Activated T-helper 1 cell treated with Interleukin-2 at 50 U/mL for 16 hours (primary cell): ENCODE data around the gene DAB1.
"Not testable (repeated sequence)": the region's sequence is repeated elsewhere in the genome, so short reads cannot be mapped to it uniquely, and the experiment has no call there.

Experiments
- DNase-seq: peaks from one replicate; pipeline ENCODE4 v3.0.0-alpha.2; 2020; ENCODE audit warnings: low read depth

Gene DAB1

DNA sequence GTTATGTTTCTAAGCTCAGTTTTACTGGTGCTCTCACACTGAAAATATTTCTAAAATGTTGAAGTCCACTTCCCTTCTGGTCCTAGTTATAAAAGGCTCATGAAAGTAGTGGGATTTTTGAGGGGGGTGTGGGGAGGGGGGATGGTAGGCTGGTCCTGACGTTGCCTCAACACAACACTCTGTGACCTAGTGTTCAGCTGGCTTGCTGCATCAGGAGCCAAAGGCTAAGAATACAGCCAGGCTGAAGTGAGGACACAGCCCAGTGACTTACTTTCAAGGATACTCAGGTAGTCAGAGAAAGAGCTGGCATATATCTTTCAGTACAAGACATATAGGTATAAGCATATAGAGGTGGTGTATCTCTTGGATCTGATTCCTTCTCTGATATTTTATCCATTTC is 306.1 kb downstream of the DAB1 start:
- DNase-seq, result no peak

DNA sequence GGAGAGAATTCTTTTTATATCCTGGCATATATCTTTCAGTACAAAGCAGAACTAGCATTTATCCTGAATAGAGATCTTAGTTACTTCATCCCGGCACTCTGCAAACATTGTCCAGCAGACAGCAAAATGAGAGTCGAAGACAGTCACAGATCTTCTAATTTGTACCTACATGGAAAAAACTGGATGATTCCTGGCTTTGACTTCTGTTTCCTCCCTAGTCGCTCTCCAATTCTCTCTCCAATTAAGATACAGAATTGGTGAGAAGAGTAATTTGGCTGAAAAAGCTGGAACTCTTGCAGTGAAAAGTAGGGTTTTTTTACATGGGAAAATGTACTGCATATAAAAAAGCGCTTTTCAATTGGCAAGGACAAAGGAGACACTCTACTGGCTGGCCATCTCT is 307.0 kb downstream of the DAB1 start:
- DNase-seq, result no peak

DNA sequence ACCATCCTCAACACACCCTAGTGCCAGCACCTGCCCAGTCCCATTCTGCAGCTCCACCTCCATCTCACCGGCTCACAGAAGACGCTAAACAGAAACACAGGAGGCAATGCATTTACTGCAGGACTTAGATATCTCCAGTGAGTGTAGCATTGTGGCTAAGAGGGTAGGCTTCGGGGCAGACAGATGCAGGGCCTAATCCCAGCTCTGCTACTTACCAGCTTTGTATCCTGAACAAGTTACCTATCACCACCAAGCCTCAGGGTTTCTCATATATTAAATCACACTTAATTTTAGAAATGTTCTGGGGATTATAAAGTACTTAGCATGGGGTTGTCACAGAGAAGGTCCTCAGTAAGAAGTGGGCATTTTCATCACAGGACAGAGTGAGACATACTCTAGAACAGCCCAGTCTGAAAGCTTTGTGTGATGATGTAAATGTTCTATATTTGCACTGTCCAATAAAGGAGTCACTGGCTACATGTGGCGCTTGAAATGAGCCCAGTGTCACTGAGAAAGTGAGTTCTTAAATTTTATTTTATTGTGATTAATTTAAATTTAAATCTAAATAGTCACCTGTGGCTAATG is 308.7 kb downstream of the DAB1 start:
- no peak for DNase-seq

DNA sequence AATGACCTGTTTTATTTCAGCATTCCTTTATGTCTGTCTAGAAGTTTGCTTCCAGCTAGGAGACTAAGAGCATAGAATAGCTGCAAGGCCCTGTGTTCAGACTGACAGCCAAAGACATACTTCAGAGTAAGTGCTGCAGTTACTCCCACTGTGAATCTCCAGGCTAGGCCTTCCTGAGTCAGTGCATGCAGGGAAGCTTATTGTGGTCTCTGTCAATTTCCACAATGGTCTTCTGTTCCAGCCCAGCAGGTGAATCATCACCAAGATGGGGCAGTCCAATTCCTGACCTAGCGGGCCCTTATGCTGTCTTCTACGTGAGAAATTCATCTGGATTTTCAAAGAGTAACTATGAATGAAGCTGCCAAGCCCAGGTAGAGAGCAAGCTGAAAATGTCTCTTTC is 311.7 kb downstream of the DAB1 start:
- no peak for DNase-seq

DNA sequence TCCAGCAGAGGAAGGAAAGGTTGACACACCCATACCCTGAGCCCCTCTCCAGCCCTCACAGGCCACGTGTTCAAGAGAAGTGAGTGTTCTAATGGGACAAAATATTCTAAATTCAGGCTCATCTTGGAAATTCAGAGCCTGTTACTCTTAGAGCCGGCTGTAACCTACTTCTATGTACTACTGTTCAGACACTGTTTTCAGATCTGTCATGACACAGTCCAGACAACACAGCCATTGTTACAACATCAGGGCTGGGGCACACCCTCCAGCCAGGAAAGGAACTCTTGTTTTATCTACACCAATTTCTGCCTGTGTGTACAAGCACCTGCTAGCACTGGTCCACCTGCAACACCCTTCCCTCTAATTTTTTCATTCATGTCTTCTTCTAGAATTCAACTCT is 312.7 kb downstream of the DAB1 start:
- no peak for DNase-seq

DNA sequence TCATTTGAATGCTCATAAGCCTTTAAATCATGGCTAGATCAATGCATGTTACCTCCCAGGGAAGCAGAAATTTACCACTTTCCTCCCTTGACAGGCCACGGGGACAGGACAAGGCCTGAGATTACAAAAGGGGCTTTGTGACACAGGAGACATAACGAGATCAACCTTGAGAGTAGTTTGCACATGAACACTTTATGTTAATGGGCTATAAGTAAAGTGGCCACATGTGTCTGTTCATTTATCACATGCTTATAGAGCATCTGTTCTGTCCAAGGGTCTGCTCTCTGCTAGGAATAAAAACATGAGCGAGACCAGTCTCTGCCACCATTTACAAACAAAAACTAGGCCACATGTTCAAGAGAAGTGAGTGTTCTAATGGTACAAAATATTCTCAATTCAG is 314.0 kb downstream of the DAB1 start:
- no peak for DNase-seq

DNA sequence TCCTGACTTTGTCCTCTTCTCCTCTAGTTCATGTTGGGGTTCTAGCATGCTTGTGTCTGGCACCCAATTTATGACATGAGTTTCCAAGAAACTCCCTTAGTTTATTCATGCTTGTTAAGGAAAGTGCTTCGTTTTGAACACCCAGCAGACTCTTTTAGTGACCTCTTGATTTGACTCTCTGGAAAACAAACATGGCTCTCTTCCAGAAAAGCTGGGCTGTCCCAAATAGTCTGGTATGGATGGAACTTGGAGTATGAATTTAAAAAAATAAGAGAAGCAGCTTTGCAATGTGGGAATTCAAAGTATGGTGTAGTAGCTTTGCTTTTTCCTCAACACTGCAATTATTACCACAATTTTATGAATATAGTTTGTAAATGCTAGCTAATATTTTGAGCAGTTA is 314.6 kb downstream of the DAB1 start:
- DNase-seq, result no peak

DNA sequence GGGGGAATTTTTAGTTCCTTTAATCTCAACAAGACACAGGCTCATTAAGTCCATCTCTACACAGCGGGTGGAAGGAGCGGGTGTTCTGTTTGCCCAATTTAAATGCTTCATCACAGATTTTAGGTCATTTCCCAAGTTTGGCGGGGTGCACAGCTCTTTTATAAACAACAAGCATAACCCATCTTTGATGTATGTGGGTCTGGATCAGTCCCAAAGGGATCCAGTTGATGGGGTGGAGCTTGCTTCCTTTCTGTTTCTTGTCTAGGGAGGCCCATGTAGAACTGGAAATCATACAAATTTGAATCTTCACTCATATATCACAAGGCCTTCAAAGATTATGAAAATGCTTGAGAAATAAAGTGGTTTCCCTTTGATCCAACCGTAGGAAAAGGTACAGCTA is 317.6 kb downstream of the DAB1 start:
- DNase-seq, result no peak

DNA sequence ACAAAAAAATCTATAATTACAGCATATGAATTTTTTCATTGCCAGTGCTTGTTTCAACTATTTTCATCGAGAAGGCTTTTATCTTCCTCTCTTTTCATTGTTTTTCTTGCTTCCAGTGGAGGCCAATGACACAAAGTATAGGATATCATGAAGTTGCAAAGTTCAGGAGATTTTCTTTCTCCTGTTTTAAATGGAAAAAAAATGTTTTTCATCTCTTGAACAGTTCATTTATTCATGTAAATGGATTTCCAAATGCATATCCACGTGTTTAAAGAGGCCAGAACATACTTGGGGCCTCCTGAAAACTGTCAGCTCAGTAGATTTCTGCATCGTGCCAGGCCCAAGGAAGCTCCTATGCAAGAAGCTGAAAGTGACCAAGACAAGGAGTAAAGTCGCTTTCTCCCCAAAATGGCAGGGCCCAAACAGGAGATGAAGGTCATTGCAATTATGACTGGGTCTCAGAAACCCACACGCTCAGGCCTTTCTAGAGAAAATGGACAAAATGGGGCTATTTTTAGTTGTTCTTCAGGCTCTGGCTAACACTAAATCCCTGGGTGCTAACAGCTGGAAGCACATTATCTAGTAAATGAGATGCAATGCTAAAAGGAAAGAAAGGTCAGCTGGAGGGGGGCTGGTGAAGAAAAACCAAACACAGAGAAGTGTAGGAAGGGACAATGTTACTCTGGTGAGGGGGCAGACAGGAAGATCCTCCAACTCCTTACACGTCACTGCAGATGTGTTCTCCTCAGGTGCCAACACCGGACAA is 321.1 kb downstream of the DAB1 start:
- DNase-seq, result no peak

DNA sequence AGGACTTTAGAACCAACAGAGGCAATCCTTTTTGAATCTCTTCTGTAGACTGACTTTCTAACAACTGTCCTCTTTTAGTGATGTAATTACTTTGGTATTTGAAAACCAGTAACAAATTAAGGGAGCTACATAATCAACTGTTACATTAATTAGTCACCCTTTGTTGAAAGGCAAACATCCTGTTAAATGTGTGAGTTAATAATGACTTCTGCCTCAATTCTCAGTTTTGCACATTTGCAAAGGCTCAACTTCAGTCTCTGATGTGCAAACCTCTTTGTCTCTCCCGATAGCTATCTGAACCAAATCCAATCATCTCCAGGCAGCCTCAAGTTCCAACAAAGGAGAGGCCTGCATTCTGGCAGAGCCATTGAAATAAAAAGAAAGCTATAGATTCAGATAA is 322.7 kb downstream of the DAB1 start:
- DNase-seq, result no peak

DNA sequence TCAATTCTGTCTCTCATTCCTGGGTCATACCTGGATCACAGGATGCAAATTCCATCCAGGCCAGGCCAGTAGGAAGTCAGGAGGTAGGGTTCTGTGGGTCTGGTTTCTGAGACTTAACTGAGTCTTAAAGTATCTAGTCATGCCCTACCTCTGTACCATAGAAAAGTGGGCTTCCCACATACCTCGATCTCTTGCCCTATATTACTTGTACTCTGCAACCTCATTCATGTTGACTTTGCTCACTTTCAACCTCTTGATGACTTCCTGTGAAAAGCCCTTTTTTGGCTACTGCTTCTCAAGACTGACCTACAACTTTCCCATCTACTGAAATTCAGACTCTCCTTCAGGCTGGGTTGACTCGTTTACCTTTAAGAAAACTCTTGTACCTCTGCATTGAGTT is 329.1 kb downstream of the DAB1 start:
- DNase-seq, result no peak

DNA sequence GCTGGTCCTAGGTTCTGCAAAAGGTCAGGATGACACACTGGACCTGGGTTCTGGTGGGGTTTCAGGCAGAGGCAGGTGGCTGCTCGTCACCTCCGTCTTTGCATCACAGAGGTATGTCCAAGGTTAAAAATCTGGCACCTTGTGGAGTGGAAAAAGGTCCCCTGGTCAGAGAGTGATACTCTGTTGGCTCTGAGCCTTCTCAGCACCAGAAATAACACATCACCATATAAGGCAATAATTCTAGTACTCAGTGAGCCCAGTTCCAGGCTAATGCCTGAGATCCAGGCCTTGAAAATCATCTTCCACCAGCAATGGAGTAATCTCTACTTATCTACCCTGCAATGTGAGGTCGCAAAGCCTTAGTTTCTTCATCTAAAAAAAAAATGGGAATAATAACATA is 330.7 kb downstream of the DAB1 start:
- no peak for DNase-seq

DNA sequence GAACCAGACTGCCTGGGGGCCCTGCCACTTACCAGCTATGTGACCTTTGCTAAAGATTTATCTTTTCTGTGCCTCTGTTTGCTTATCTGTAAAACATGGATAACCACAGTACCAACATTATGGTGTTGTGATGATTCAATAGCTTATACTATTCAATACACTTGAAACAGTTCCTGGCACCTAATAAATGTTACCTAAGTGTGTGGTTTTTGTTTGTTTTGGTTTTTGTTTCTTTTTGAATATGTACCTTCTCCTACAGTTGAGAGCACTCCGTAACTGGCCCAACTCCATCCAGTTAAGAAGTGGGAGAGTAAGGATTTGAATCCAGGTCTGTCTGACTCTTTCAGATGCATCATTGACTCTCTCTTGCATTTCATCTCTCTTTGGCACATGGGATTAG is 332.2 kb downstream of the DAB1 start:
- no peak for DNase-seq

DNA sequence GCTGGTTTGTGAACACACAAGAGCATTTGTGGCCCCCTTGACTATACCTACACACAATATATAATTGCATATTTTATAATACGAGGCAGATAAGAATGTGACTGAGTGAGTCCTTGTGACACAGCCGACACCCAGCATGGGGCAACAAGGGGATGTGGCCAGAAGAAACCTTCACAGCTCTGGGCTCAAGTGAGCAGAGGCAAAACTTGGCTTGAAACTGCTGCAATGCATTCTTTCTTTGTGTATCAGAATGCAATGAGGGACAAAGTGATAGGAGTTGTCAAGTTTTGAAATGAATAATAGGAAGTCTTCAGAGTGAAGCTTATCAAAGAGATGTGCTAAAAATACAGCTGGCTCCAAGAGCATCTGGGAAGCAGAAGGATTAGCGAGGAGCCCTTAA is 334.0 kb downstream of the DAB1 start:
- no peak for DNase-seq

DNA sequence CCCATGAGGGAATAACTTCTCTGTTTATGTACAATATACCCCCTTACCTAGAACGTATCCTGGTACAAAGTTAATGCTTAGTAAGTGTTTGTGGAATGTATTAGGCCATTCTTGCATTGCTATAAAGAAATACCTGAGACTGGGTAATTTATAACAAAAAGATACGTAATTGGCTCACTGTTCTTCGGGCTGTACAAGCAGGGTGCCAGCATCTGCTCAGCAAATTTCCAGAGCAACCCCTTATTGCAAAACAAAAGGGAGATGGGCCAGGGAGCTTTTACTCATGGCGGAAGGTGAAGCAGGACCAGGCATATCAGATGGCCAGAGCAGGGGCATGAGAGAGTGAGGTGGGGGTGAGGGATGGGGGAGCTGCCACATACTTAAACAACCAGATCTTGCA is 334.6 kb downstream of the DAB1 start:
- DNase-seq, result no peak

DNA sequence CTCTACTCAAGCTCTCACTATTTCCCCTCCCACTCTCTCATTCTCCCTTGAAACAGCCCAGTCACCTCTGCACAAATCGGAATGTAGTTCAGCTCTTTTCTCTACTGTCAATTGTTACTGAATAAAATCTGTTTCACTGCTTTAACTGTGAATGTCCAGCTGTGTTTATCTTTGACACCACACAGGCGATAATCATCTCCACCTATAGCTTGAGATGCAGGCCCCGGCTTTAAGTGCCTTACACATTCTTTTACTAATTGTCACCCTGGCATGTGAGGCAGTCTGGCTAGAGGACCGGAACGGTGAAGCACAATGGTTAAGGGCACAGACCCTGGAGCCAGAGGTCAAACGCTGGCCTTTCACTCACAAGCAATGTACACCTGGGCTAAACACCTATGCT is 335.2 kb downstream of the DAB1 start:
- no peak for DNase-seq

DNA sequence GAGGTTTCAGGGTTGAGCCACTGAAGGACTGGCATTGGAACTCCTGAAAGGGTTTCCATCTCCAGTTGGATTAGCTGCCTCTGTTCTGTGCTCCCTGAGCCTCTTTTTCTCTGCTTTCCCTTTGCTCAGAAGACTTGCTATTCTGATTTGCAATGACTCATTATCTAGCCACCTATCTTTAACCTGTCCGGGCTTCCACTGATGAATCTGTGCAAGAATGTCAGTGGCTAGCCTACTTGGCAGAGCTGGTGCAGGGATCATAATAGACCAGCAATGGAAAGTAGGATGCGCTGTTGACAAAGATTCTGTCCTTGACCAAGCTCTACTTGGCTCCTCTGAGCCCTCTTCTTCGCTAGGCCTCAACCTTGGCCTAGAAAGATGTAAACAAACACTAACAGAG is 336.2 kb downstream of the DAB1 start:
- not testable (repeated sequence) for DNase-seq

DNA sequence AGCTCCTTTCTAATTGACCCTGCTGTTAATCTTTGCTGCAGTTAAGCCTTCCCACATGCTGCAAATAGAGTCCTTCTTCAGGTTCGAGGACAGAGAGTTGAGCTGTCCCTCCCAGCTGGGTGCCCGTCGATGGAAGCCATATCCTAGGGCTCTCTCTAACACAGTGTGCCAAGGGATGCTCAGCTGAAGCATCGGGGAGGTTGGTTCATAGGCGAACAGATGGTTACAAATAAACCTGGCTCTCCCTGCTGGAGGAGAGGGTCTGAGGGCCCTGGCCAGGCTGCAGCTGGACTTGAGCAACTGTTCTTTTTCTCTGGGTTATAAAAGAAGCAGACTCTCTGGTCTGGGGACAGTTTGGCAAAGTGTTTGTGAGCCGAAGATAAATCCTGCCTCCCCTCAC is 337.7 kb downstream of the DAB1 start:
- no peak for DNase-seq

DNA sequence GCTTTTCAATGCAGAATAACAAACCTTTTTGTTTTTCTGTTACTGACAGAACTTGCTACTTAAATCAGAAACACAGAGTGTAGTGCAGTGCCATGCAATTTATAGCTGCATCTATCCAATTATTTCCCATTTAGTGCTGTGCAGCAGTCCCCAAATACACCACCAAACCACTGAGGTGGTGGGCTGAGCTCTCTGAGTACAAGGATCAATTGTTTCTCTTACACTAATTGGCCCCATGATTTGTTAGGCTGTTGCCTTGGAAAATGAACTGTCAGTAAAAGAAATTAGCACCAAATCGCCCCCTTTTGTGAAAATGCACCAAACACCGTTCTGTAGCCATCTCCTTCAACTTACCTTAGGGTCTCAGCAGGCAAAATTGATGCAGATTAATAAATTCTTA is 339.2 kb downstream of the DAB1 start:
- DNase-seq, result no peak

DNA sequence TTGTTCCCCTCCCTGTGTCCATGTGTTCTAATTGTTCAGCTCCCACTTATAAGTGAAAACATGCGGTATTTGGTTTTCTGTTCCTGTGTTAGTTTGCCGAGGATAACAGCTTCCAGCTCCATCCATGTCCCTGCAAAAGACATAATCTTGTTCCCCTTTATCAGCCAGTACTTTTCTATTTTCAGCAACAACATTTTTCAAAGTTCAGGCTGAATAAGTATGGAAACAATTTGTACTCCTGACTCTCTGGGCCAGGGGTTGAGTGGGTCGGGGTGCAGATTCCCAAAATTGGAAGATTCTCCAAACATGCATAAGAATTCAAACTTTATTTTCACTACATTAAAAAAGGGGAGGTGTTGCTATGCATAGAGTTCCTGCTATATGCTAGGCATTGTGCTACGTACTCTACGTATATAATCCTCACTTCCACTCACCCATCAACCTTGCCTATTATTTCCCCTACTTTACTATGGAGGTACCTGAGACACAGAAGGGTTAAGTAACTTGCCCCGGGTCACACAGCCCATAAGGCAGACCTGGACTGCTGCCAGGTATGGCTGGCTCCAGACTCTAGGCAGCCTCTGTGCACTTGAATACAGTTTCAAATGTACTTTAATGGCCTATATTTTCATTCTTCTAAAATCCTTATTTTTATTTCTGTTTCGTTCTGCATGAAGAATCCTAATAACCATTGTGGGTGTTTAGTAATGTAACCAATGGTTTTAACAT is 341.0 kb downstream of the DAB1 start:
- no peak for DNase-seq

DNA sequence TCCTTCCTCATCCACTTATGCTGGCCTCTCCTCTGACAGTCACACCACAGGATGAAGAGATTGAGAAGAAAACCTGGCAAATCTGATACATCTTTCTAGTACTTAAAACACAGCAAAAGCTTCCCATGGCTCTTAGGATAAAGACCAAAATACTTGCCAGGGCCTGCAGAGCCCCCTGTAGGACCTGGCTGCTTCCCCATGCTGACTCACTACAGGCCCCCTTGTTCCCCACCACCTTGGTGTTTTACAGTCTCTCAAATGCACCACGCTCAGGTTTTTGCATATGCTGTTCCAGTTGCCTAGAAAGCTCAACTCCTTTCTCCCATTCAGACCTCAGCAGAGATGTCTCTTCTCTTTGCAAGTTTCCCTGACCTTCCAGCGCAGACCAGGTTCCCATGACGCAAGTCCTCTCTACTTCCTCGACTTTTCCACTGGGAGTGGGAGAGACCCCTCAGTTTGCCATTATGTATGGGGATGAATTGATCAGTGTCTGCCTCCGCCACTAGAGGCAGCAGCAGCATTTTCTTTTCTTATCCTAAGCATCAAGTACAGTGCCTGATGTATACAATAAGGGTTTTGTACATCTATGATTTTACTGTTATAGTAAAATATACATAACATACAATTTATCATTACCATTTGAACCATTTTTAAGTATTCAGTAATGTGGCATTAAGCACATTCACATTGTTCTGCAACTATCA is 344.3 kb downstream of the DAB1 start:
- no peak for DNase-seq

DNA sequence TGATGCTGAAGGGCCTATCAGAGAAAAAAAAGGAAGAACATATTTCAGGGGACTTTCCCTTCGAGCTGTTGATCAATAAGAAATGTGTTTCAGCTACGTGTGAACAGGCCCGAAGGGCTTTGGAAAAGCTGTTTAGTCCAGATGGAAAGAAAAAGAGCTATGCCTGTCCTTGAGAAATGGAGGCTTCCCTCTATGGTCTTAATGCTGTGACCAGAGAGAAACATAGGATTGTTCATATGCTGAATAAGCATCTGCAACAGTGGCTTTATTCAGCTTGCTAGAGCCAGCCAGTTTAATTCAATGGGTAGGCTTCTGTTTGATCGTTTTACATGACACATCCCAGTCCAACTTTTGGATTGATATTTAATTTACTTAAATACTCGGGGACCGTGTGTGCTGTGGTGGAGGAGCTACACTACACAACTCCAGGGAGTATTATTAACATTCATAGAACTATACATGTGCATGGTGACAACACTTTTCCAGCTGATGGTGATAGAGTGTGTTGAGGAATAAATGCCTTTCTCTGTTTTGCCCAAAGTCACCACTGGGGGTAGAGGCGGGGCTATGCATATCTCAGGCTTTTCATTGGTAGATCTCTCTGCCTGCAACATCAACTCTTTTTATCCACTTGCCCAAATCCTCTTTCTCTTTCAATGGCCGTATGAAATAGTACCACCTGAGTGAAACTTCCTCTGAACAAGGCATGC is 351.3 kb downstream of the DAB1 start:
- no peak for DNase-seq
